Mesenchymal stem cell (in vitro differentiated cells and primary cell): ENCODE measurements around the gene C1QTNF9.

Source experiments
- DNase-seq: peaks from one replicate; pipeline ENCODE4 v3.0.0-alpha.2; 2013
- H2AFZ ChIP-seq: one replicate; pipeline ENCODE4 v1.6.1; 2013; ENCODE audit warnings: low read depth, mild to moderate bottlenecking, control low read depth, inconsistent platforms, low read length, moderate library complexity
- H2AK5ac ChIP-seq: 2 replicates; pipeline ENCODE4 v1.6.1; 2013; ENCODE audit warnings: low read length, moderate library complexity, mild to moderate bottlenecking, inconsistent platforms; ENCODE audit not compliant: severe bottlenecking
- H2BK120ac ChIP-seq: one replicate; pipeline ENCODE4 v1.6.1; 2013; ENCODE audit warnings: low read depth, mild to moderate bottlenecking, inconsistent platforms, low read length, moderate library complexity
- H2BK12ac ChIP-seq, 2 experiments: one replicate each; pipeline ENCODE4 v1.6.1; 2013; ENCODE audit warnings: inconsistent platforms in 2 of 2, low read length in 2 of 2, mild to moderate bottlenecking in 2 of 2, moderate library complexity in 2 of 2, control low read depth in 1 of 2
- H2BK15ac ChIP-seq: one replicate; pipeline ENCODE4 v1.6.1; 2013; ENCODE audit warnings: mild to moderate bottlenecking, low read depth, inconsistent platforms; ENCODE audit not compliant: poor library complexity, severe bottlenecking
- H2BK5ac ChIP-seq: 2 replicates; pipeline ENCODE4 v1.6.1; 2013; ENCODE audit warnings: low read depth, mild to moderate bottlenecking, low read length, control low read depth, inconsistent platforms; ENCODE audit not compliant: poor library complexity, severe bottlenecking
- H3K14ac ChIP-seq, 2 experiments: one replicate each; pipeline ENCODE4 v1.6.1; 2013; ENCODE audit warnings: inconsistent platforms in 2 of 2, low read length in 2 of 2, control low read depth in 1 of 2, mild to moderate bottlenecking in 1 of 2, moderate library complexity in 1 of 2
- H3K18ac ChIP-seq, 2 experiments: one replicate each; pipeline ENCODE4 v1.6.1; 2013; ENCODE audit warnings: inconsistent platforms in 2 of 2, low read length in 2 of 2, control low read depth in 1 of 2, low read depth in 1 of 2, mild to moderate bottlenecking in 1 of 2
- H3K23ac ChIP-seq, 2 experiments: one replicate each; pipeline ENCODE4 v1.6.1; 2013; ENCODE audit warnings: inconsistent platforms in 2 of 2, low read length in 2 of 2, mild to moderate bottlenecking in 2 of 2, moderate library complexity in 2 of 2, control low read depth in 1 of 2
- H3K27ac ChIP-seq: 2 replicates; pipeline ENCODE4 v1.5.1; 2013; ENCODE audit warnings: mild to moderate bottlenecking, moderate library complexity, low read length, control low read depth, inconsistent platforms; ENCODE audit not compliant: poor library complexity, severe bottlenecking
- H3K27me3 ChIP-seq, 2 experiments: 2 replicates each; pipeline versions ENCODE4 v1.6.1 to v1.7.0; 2013; ENCODE audit warnings: low read length in 2 of 2, mild to moderate bottlenecking in 2 of 2, moderate library complexity in 2 of 2, control low read depth in 1 of 2, inconsistent platforms in 1 of 2; ENCODE audit not compliant: control insufficient read depth in 1 of 2, insufficient read depth in 1 of 2
- H3K36me3 ChIP-seq, 2 experiments: 2 replicates each; pipeline versions ENCODE4 v1.6.1 to v1.7.0; 2013; ENCODE audit warnings: low read length in 2 of 2, control low read depth in 1 of 2, inconsistent platforms in 1 of 2, low read depth in 1 of 2, mild to moderate bottlenecking in 1 of 2; ENCODE audit not compliant: insufficient read depth in 2 of 2, control insufficient read depth in 1 of 2
- H3K4ac ChIP-seq, 2 experiments: one replicate each; pipeline ENCODE4 v1.6.1; 2013; ENCODE audit warnings: inconsistent platforms in 2 of 2, low read length in 2 of 2, mild to moderate bottlenecking in 2 of 2, moderate library complexity in 2 of 2, control low read depth in 1 of 2, low read depth in 1 of 2
- H3K4me1 ChIP-seq: 2 replicates; pipeline ENCODE4 v1.6.1; 2013; ENCODE audit warnings: low read depth, low read length, control low read depth; ENCODE audit not compliant: control insufficient read depth, insufficient read depth
- H3K4me2 ChIP-seq: 2 replicates; pipeline ENCODE4 v1.6.1; 2013; ENCODE audit warnings: low read length, mild to moderate bottlenecking, inconsistent platforms; ENCODE audit not compliant: poor library complexity, severe bottlenecking
- H3K4me3 ChIP-seq, 2 experiments: 2 replicates each; pipeline versions ENCODE4 v1.5.1 to v1.7.0; 2013; ENCODE audit warnings: low read length in 2 of 2, mild to moderate bottlenecking in 2 of 2, control low read depth in 1 of 2, low read depth in 1 of 2; ENCODE audit not compliant: insufficient read depth in 1 of 2
- H3K79me1 ChIP-seq: replicated peaks from 2 replicates; pipeline ENCODE4 v1.6.1; 2013; ENCODE audit warnings: mild to moderate bottlenecking, control low read depth, low read length, inconsistent platforms; ENCODE audit not compliant: poor library complexity, severe bottlenecking
- H3K9ac ChIP-seq: 2 replicates; pipeline ENCODE4 v1.7.0; 2013; ENCODE audit warnings: mild to moderate bottlenecking, low read length, moderate library complexity
- H3K9me3 ChIP-seq: 2 replicates; pipeline ENCODE4 v1.7.0; 2013; ENCODE audit warnings: mild to moderate bottlenecking, low read length; ENCODE audit not compliant: control insufficient read depth
- H4K8ac ChIP-seq: one replicate; pipeline ENCODE4 v1.6.1; 2013; ENCODE audit warnings: inconsistent platforms, mild to moderate bottlenecking, low read length, moderate library complexity
- H4K91ac ChIP-seq: one replicate; pipeline ENCODE4 v1.6.1; 2013; ENCODE audit warnings: mild to moderate bottlenecking, low read length, inconsistent platforms
- WGBS: methylation state at CpG from one replicate; pipeline ENCODE4 v1.1.7; 2013; ENCODE audit warnings: mixed read lengths; 5-methylcytosine and 5-hydroxymethylcytosine counted together

Gene C1QTNF9

DNA sequence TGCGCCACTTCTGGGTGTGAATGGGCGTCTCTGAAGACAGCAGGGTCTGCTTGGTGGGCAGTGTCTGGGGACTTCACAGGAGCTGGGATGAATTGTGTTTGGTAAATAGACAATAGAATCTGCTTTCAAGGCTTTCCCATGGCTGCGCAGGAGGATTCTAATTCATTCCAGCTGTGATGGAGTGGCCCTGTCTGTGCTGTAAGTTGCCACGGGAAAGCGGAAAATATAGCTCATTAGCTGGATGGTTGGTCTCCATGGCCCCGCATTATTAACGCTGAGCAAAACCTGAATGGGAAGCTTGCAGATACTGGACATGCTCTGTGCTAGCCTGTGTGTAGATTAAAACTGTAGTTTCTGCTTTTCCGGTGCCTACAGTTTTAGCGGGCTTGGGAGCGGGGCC lies 15.6 kb upstream of the C1QTNF9 start:
- no peak for DNase-seq
- H2BK15ac ChIP-seq = no peak overlapping the region
- no peak overlapping the region for H3K27ac ChIP-seq
- no peak overlapping the region for H4K8ac ChIP-seq
- no peak overlapping the region for H3K14ac ChIP-seq
- no peak overlapping the region for H2AK5ac ChIP-seq
- H3K18ac ChIP-seq = no peak overlapping the region
- peaks cover 3% of the 10 kb centered on the region for H3K4me1 ChIP-seq
- H3K9me3 ChIP-seq = no peaks in the 10 kb centered on the region
- H2BK12ac ChIP-seq = no peak overlapping the region
- H4K91ac ChIP-seq = no peak overlapping the region
- 97% methylated on average over 10 of the region's 10 CpGs for WGBS
- H2AFZ ChIP-seq = no peak overlapping the region
- H3K27me3 ChIP-seq = no peaks in the 10 kb centered on the region
- H3K9ac ChIP-seq = no peak overlapping the region
- no peak overlapping the region for H3K23ac ChIP-seq
- H3K36me3 ChIP-seq = peaks cover 40% of the 10 kb centered on the region in 2 experiments
- H3K79me1 ChIP-seq = no peaks in the 10 kb centered on the region
- H2BK120ac ChIP-seq = no peak overlapping the region
- H3K4me2 ChIP-seq = no peak overlapping the region
- no peak overlapping the region for H3K4ac ChIP-seq
- no peak overlapping the region for H3K4me3 ChIP-seq
- H2BK5ac ChIP-seq = no peak overlapping the region

DNA sequence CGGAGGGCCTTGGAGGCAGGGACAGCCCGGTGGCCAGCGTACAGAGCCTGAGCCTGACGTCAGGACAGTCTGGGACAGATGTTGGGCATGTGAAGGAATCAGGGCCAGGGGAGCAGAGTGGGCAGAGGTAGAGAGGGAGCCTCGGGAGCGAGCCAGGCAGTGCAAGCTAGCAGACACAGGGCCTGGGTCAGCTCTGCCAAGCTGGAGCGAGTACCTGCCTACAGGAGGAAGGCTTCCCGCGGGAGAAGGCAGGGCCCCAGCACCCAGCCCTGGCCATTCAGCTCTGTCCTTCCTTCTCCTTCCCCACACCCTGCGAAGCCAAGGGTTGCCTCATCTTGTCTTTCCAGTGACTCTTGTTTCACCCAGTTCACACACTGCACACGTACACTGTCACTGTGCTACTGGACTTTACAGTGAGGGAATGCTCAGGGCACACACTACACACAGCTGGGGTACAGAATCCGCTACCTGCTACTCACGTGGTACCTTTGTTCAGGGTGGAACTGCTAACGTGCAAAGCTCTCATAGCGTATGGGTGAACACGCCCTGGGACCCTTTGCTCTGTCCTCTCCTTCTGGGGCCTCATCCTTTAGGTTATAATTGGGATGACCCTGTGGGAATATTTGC lies 9.8 kb upstream of the C1QTNF9 start:
- no peaks in the 10 kb centered on the region for H3K79me1 ChIP-seq
- H3K36me3 ChIP-seq = peaks cover 44 to 56% of the 10 kb centered on the region in 2 experiments
- H2AFZ ChIP-seq = no peak overlapping the region
- no peak overlapping the region for H4K8ac ChIP-seq
- no peak overlapping the region for H2BK5ac ChIP-seq
- H3K23ac ChIP-seq = no peak overlapping the region
- H3K4me1 ChIP-seq = no peaks in the 10 kb centered on the region
- no peak overlapping the region for H3K4ac ChIP-seq
- H3K9me3 ChIP-seq = no peaks in the 10 kb centered on the region
- no peak overlapping the region for H3K4me3 ChIP-seq
- no peak overlapping the region for H3K9ac ChIP-seq
- no peak overlapping the region for H2BK15ac ChIP-seq
- H3K27ac ChIP-seq = no peak overlapping the region
- 97% methylated on average over 16 of the region's 16 CpGs for WGBS
- no peak overlapping the region for H4K91ac ChIP-seq
- DNase-seq = no peak
- H3K14ac ChIP-seq = peak overlapping the region in 1 of 2 experiments; percentile 35
- H3K18ac ChIP-seq = no peak overlapping the region
- H2BK12ac ChIP-seq = no peak overlapping the region
- H3K4me2 ChIP-seq = no peak overlapping the region
- H2AK5ac ChIP-seq = no peak overlapping the region
- H3K27me3 ChIP-seq = no peaks in the 10 kb centered on the region
- H2BK120ac ChIP-seq = no peak overlapping the region

DNA sequence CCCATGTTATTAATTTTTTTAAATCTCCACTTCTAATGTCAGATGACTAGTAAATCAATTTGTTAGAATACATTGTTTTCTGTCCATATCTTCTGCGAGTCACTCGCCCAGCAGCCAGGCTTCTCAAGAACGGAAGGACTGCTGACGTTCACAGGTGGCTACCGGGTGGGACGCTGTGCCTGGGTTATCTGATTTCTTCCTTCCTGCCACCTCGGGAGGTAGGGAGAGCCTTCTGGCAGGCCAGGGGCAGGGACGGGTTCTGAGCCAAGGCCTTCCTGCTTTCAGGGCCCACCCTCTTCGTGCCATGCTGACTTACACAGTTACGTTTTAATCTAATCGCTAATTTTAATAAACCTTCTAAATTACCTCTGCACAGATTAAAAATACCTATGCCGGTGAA lies 7.9 kb upstream of the C1QTNF9 start:
- H2AK5ac ChIP-seq = no peak overlapping the region
- no peak overlapping the region for H2AFZ ChIP-seq
- no peak overlapping the region for H3K4me2 ChIP-seq
- no peaks in the 10 kb centered on the region for H3K9me3 ChIP-seq
- no peaks in the 10 kb centered on the region for H3K27me3 ChIP-seq
- H2BK120ac ChIP-seq = no peak overlapping the region
- no peak overlapping the region for H3K14ac ChIP-seq
- H4K91ac ChIP-seq = no peak overlapping the region
- no peak overlapping the region for H3K4me3 ChIP-seq
- H3K18ac ChIP-seq = no peak overlapping the region
- no peaks in the 10 kb centered on the region for H3K79me1 ChIP-seq
- no peak overlapping the region for H2BK12ac ChIP-seq
- H2BK15ac ChIP-seq = no peak overlapping the region
- no peaks in the 10 kb centered on the region for H3K4me1 ChIP-seq
- no peak overlapping the region for H4K8ac ChIP-seq
- H3K27ac ChIP-seq = no peak overlapping the region
- no peak overlapping the region for H3K4ac ChIP-seq
- WGBS = 92% methylated on average over 8 of the region's 12 CpGs
- H3K36me3 ChIP-seq = peaks cover 44 to 48% of the 10 kb centered on the region in 2 experiments
- no peak overlapping the region for H3K9ac ChIP-seq
- H2BK5ac ChIP-seq = no peak overlapping the region
- no peak overlapping the region for H3K23ac ChIP-seq
- no peak for DNase-seq

DNA sequence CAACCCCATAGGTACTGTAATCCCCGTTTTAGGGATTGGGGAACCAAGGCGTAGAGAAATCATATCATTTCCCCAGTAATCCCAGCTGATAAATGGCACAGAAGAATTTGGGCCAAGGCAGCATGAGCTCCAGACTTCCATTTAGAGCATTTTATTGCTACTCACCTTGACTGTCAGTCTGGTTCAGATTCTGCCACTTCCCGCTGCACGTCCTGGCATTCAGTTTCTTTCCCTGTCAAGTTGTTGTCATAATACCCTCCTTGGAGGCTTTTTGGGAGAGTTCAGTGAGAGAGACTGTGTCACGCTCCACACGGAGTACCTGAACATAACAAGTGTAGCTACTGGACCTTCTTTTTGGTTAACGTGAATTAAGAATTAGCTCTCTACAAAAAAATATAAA lies 7.5 kb upstream of the C1QTNF9 start:
- Histone ChIP-seq H2AFZ (no peak overlapping the region), H3K9me3 (no peaks in the 10 kb centered on the region), H3K4me2 (no peak overlapping the region), H3K4me1 (no peaks in the 10 kb centered on the region), H3K9ac (no peak overlapping the region), H4K91ac (no peak overlapping the region), H4K8ac (no peak overlapping the region), H3K27me3 (no peaks in the 10 kb centered on the region), H2AK5ac (no peak overlapping the region), H2BK5ac (no peak overlapping the region), H3K18ac (no peak overlapping the region), H3K36me3 (peaks cover 44 to 48% of the 10 kb centered on the region in 2 experiments), H3K79me1 (no peaks in the 10 kb centered on the region), H2BK15ac (no peak overlapping the region), H3K4ac (no peak overlapping the region), H2BK120ac (no peak overlapping the region), H3K23ac (no peak overlapping the region), H2BK12ac (no peak overlapping the region), H3K27ac (no peak overlapping the region), H3K4me3 (no peak overlapping the region), H3K14ac (no peak overlapping the region)
- no peak for DNase-seq
- WGBS = 94% methylated on average over 7 of the region's 7 CpGs
